AG04449 (cell line): ENCODE results near the gene ALCAM.

Experiments
- CTCF ChIA-PET: fragments of 350-600 bp; formaldehyde crosslinking; extraction: SDS; loops from one replicate; lab custom pipeline; 2021; ENCODE audit warnings: antibody characterized with exemption; lab: Yijun Ruan, JAX
- POLR2A ChIA-PET: fragments of 400-600, 350-600 bp; formaldehyde crosslinking; extraction: SDS; loops from one replicate; lab custom pipeline; 2020; ENCODE audit warnings: antibody characterized with exemption, inconsistent platforms; lab: Yijun Ruan, JAX
- DNase-seq: peaks from one replicate; pipeline ENCODE4 v3.0.0-alpha.2; 2010; ENCODE audit warnings: low read depth, low spot score
- H3K4me3 ChIP-seq: 2 replicates; pipeline ENCODE4 v1.5.1; 2011; ENCODE audit warnings: low read depth, mild to moderate bottlenecking, control low read depth, low read length
- CTCF ChIP-seq: IDR thresholded peaks from one replicate; pipeline ENCODE4 v1.5.1; 2011; ENCODE audit warnings: mild to moderate bottlenecking, moderate library complexity, low read length, control low read depth, inconsistent platforms; ENCODE audit not compliant: insufficient read depth; ENCODE audit errors: missing control alignments

Gene ALCAM

GRCh38 chr3:105493305-105493892 is 126.7 kb downstream of the ALCAM start:
- ChIA-PET CTCF (no interaction called here), POLR2A (no interaction called here)
- no peak for DNase-seq
- H3K4me3 ChIP-seq, result no peak overlapping the region
- no peak for TF ChIP-seq CTCF

GRCh38 chr3:105495021-105495420 is 128.3 kb downstream of the ALCAM start:
- peak; percentile 37 for DNase-seq
- ChIA-PET POLR2A (no interaction called here), CTCF (interaction anchor here (2.5 kb wide), 1 partner anchor 23 kb away, joined by 6 read pairs; no protein-coding TSS in a partner anchor)
- TF ChIP-seq CTCF, result no peak
- no peak overlapping the region for H3K4me3 ChIP-seq

- ChIA-PET POLR2A (no interaction called here), CTCF (interaction anchor here (1.3 to 2.5 kb wide), 2 partner anchors 21 to 98 kb away, joined by 3 to 6 read pairs; no protein-coding TSS in a partner anchor)
- DNase-seq, result no peak
- no peak overlapping the region for H3K4me3 ChIP-seq
- TF ChIP-seq CTCF, result no peak
These were observed 129.6 kb downstream of the ALCAM start for GRCh38 chr3:105496343-105496742.

GRCh38 chr3:105497386-105497785 is 130.7 kb downstream of the ALCAM start:
- ChIA-PET POLR2A (no interaction called here), CTCF (interaction anchor here (1.3 kb wide), 1 partner anchor 99 kb away, joined by 3 read pairs; no protein-coding TSS in a partner anchor)
- H3K4me3 ChIP-seq, result no peak overlapping the region
- DNase-seq, result no peak
- TF ChIP-seq CTCF, result no peak

GRCh38 chr3:105499961-105500360 is 133.3 kb downstream of the ALCAM start:
- DNase-seq, result no peak
- CTCF ChIA-PET, result interaction anchor here (1.0 to 1.7 kb wide), 3 partner anchors 11 to 565 kb away, joined by 3 to 7 read pairs (median 3); no protein-coding TSS in a partner anchor
- POLR2A ChIA-PET, result no interaction called here
- no peak for TF ChIP-seq CTCF
- H3K4me3 ChIP-seq, result no peak overlapping the region

- POLR2A ChIA-PET, result no interaction called here
These were observed 135.6 kb downstream of the ALCAM start for GRCh38 chr3:105502333-105502732.

More at GRCh38 chr3:105502333-105502732, 135.6 kb downstream of the ALCAM start:
- TF ChIP-seq CTCF, result no peak
- no peak for DNase-seq
- CTCF ChIA-PET, result interaction anchor here (0.7 to 1.3 kb wide), 2 partner anchors 9 to 16 kb away, joined by 3 to 4 read pairs; no protein-coding TSS in a partner anchor
- no peak overlapping the region for H3K4me3 ChIP-seq
